ENCODE results near the gene ZNF609. TPM values are rescaled to one million over a fixed set of nuclear protein-coding genes. Genes with fewer than 3 reads are reported as not detected.
A peak's percentile ranks its signal among the peaks of the same experiment; 100 is the strongest.

Gene ZNF609
- total and polyA plus RNA-seq, 2 of the 13 experiments (the other 11 are each of a cell fraction or from before 2014, with no cell fraction given), result 8.9 to 9.9 TPM

DNA sequence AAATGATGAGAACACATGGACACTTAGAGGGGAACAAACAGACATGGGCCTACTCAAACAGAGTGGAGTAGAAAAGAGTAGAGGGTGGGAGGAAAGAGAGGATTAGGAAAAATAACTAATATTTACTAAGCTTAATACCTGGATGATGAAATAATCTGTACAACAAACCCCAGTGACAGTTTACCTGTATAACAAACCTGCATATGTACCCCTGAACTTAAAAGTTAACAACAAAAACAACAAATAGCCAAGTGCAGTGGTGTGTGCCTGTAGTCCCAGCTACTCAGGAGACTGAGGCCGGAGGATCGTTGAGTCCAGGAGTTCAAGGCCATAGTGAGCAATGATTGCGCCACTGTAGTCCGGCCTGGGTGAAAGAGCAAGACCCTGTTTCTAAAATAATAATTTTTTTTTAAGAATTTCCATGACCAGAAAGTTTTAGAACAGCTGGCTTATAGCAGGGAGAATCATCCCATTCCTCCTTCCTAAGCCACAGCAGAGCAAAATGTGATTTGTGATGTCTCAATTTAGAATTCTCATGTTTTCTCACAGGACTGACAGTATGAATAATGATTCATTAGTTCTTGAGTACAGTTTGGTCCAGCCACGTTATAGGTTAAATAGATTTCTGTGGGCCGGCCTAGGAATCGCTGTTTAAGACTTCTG, 150.0 kb downstream of the ZNF609 start (continued):
- no peak for TF ChIP-seq ZNF160 (CRISPR knock-in tag; IDR thresholded peaks at IDR 0.05)
- TF ChIP-seq ZNF567 (CRISPR knock-in tag; IDR thresholded peaks at IDR 0.05; ENCODE audit: borderline replicate concordance), result no peak
- TF ChIP-seq, protein P1, sequence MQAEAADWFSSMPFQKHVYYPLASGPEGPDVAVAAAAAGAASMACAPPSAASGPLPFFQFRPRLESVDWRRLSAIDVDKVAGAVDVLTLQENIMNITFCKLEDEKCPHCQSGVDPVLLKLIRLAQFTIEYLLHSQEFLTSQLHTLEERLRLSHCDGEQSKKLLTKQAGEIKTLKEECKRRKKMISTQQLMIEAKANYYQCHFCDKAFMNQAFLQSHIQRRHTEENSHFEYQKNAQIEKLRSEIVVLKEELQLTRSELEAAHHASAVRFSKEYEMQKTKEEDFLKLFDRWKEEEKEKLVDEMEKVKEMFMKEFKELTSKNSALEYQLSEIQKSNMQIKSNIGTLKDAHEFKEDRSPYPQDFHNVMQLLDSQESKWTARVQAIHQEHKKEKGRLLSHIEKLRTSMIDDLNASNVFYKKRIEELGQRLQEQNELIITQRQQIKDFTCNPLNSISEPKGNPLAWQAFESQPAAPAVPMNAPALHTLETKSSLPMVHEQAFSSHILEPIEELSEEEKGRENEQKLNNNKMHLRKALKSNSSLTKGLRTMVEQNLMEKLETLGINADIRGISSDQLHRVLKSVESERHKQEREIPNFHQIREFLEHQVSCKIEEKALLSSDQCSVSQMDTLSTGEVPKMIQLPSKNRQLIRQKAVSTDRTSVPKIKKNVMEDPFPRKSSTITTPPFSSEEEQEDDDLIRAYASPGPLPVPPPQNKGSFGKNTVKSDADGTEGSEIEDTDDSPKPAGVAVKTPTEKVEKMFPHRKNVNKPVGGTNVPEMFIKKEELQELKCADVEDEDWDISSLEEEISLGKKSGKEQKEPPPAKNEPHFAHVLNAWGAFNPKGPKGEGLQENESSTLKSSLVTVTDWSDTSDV (CRISPR knock-in tag; IDR thresholded peaks at IDR 0.05), result no peak
- TF ChIP-seq TRAFD1 (CRISPR knock-in tag; IDR thresholded peaks at IDR 0.05; ENCODE audit: borderline replicate concordance), result no peak
- TF ChIP-seq ZZZ3 (CRISPR knock-in tag; IDR thresholded peaks at IDR 0.05; ENCODE audit: borderline replicate concordance), result no peak
- TF ChIP-seq, protein P2, sequence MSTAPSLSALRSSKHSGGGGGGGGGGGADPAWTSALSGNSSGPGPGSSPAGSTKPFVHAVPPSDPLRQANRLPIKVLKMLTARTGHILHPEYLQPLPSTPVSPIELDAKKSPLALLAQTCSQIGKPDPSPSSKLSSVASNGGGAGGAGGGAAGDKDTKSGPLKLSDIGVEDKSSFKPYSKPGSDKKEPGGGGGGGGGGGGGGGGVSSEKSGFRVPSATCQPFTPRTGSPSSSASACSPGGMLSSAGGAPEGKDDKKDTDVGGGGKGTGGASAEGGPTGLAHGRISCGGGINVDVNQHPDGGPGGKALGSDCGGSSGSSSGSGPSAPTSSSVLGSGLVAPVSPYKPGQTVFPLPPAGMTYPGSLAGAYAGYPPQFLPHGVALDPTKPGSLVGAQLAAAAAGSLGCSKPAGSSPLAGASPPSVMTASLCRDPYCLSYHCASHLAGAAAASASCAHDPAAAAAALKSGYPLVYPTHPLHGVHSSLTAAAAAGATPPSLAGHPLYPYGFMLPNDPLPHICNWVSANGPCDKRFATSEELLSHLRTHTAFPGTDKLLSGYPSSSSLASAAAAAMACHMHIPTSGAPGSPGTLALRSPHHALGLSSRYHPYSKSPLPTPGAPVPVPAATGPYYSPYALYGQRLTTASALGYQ (CRISPR knock-in tag; IDR thresholded peaks at IDR 0.05), result peak; percentile 70; the same call in 1 of the 2 replicates
- TF ChIP-seq, protein P3, sequence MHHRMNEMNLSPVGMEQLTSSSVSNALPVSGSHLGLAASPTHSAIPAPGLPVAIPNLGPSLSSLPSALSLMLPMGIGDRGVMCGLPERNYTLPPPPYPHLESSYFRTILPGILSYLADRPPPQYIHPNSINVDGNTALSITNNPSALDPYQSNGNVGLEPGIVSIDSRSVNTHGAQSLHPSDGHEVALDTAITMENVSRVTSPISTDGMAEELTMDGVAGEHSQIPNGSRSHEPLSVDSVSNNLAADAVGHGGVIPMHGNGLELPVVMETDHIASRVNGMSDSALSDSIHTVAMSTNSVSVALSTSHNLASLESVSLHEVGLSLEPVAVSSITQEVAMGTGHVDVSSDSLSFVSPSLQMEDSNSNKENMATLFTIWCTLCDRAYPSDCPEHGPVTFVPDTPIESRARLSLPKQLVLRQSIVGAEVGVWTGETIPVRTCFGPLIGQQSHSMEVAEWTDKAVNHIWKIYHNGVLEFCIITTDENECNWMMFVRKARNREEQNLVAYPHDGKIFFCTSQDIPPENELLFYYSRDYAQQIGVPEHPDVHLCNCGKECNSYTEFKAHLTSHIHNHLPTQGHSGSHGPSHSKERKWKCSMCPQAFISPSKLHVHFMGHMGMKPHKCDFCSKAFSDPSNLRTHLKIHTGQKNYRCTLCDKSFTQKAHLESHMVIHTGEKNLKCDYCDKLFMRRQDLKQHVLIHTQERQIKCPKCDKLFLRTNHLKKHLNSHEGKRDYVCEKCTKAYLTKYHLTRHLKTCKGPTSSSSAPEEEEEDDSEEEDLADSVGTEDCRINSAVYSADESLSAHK (CRISPR knock-in tag; IDR thresholded peaks at IDR 0.05; ENCODE audit: borderline replicate concordance), result no peak
- no peak for TF ChIP-seq ZBTB40 (IDR thresholded peaks at IDR 0.05)
- no peak for TF ChIP-seq ZBTB40 (CRISPR knock-in tag; IDR thresholded peaks at IDR 0.05)
